ENCODE data around the gene ERC1. TPM values are rescaled to one million over a fixed set of nuclear protein-coding genes. Genes with fewer than 3 reads are reported as not detected.

Gene ERC1
- total RNA-seq, 1 experiment from 2014 or later: 40.4 TPM

DNA sequence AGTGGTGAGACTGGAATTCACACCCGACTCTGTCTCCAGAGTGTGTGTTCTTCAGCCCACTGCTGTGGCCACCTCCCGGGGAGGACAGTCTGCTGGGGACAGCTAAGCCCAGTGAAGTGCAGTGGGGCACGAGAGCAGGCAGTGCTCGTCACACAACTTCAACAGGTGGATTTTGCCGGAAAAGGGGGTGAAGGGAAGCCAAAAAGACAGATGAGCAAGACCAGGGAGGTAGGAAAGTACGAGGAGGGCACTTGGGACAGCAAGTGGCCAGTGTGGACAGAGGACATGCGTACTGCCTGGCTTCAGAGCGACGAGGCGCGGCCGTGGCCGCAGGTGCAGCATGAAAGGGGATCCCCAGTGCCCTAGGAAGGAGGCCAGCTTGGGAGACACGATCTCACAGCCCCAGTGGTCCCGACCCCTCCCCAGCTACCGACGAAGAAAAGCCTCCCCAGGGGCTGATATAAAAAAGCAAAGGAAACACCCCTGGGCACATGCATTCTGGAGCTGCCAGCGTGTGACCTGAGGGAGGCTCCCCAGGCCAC is 507.2 kb downstream of the ERC1 start:
- no peak overlapping the region for H3K27ac ChIP-seq (ENCODE audit: low read length)

GRCh38 chr12:1499351-1499750 is 508.3 kb downstream of the ERC1 start:
- ChIA-PET CTCF (no interaction called here), POLR2A (no interaction called here)
- Histone ChIP-seq H3K36me3 (ENCODE audit: control insufficient read depth, insufficient read depth, low read length) (no peaks in the 10 kb centered on the region), H3K4me1 (ENCODE audit: control insufficient read depth, insufficient read depth, low read length) (peaks cover 6% of the 10 kb centered on the region; the same call in 1 of the 2 replicates), H3K4me3 (ENCODE audit: low read depth in 2 of 2, low read length in 2 of 2) (no peak overlapping the region), H3K27me3 (ENCODE audit: control insufficient read depth, insufficient read depth, low read length) (no peaks in the 10 kb centered on the region), H3K9me3 (ENCODE audit: control insufficient read depth, insufficient read depth, low read depth, low read length) (no peaks in the 10 kb centered on the region), H3K27ac (ENCODE audit: low read length) (no peak overlapping the region)
- intact Hi-C loops (cut with micrococcal nuclease; ENCODE audit: unreplicated experiment): no loop called here
- no TSS peak for BruUV-seq (replicated peaks)
- TF ChIP-seq POLR2AphosphoS5 (IDR thresholded peaks at IDR 0.05; ENCODE audit: low read depth, low read length) (no peak), TCF7L2 (IDR thresholded peaks at IDR 0.05; ENCODE audit: low read depth, low read length) (no peak), REST (IDR thresholded peaks at IDR 0.05; ENCODE audit: insufficient read depth in 1 of 2, low read depth in 2 of 2, low read length in 1 of 2) (no peak), SIN3A (IDR thresholded peaks at IDR 0.05; ENCODE audit: borderline replicate concordance, insufficient read depth, low read depth, low read length) (no peak)
- TF ChIP-seq, protein P1, sequence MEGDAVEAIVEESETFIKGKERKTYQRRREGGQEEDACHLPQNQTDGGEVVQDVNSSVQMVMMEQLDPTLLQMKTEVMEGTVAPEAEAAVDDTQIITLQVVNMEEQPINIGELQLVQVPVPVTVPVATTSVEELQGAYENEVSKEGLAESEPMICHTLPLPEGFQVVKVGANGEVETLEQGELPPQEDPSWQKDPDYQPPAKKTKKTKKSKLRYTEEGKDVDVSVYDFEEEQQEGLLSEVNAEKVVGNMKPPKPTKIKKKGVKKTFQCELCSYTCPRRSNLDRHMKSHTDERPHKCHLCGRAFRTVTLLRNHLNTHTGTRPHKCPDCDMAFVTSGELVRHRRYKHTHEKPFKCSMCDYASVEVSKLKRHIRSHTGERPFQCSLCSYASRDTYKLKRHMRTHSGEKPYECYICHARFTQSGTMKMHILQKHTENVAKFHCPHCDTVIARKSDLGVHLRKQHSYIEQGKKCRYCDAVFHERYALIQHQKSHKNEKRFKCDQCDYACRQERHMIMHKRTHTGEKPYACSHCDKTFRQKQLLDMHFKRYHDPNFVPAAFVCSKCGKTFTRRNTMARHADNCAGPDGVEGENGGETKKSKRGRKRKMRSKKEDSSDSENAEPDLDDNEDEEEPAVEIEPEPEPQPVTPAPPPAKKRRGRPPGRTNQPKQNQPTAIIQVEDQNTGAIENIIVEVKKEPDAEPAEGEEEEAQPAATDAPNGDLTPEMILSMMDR (IDR thresholded peaks at IDR 0.05): no peak
- DNase-seq (ENCODE audit: low read depth, low spot score) (no peak), ATAC-seq (no peak)
- in situ Hi-C loops (cut with HindIII; ENCODE audit: low pct_unique_long_range_greater_than_20kb, low sequenced_read_pairs): no loop called here

More for the DNA sequence above, 507.2 kb downstream of the ERC1 start:
- ChIA-PET CTCF (no interaction called here), POLR2A (no interaction called here)
- in situ Hi-C loops (cut with HindIII; ENCODE audit: low pct_unique_long_range_greater_than_20kb, low sequenced_read_pairs) (no loop called here), intact Hi-C loops (cut with micrococcal nuclease; ENCODE audit: unreplicated experiment) (no loop called here)
- H3K27me3 ChIP-seq (ENCODE audit: control insufficient read depth, insufficient read depth, low read length): no peaks in the 10 kb centered on the region
- peaks cover 6% of the 10 kb centered on the region; the same call in 1 of the 2 replicates for H3K4me1 ChIP-seq (ENCODE audit: control insufficient read depth, insufficient read depth, low read length)
- H3K4me3 ChIP-seq (ENCODE audit: low read depth in 2 of 2, low read length in 2 of 2): no peak overlapping the region
- TF ChIP-seq REST (IDR thresholded peaks at IDR 0.05; ENCODE audit: insufficient read depth in 1 of 2, low read depth in 2 of 2, low read length in 1 of 2) (no peak), POLR2AphosphoS5 (IDR thresholded peaks at IDR 0.05; ENCODE audit: low read depth, low read length) (no peak), SIN3A (IDR thresholded peaks at IDR 0.05; ENCODE audit: borderline replicate concordance, insufficient read depth, low read depth, low read length) (no peak), TCF7L2 (IDR thresholded peaks at IDR 0.05; ENCODE audit: low read depth, low read length) (no peak)
- TF ChIP-seq, protein P1 (IDR thresholded peaks at IDR 0.05): no peak
- no peaks in the 10 kb centered on the region for H3K9me3 ChIP-seq (ENCODE audit: control insufficient read depth, insufficient read depth, low read depth, low read length)
- DNase-seq (ENCODE audit: low read depth, low spot score) (no peak), ATAC-seq (no peak)
- BruUV-seq (replicated peaks): no TSS peak
- no peaks in the 10 kb centered on the region for H3K36me3 ChIP-seq (ENCODE audit: control insufficient read depth, insufficient read depth, low read length)
